GM18498 (cell line): ENCODE results near the gene GALC.

ENCODE experiments used
- ATAC-seq: cut with Tn5 transposase; IDR thresholded peaks from one replicate; pipeline ENCODE4 v1.9.1; 2021; ENCODE audit warnings: mild to moderate bottlenecking, moderate library complexity; ENCODE audit not compliant: unreplicated experiment

The GALC gene

DNA sequence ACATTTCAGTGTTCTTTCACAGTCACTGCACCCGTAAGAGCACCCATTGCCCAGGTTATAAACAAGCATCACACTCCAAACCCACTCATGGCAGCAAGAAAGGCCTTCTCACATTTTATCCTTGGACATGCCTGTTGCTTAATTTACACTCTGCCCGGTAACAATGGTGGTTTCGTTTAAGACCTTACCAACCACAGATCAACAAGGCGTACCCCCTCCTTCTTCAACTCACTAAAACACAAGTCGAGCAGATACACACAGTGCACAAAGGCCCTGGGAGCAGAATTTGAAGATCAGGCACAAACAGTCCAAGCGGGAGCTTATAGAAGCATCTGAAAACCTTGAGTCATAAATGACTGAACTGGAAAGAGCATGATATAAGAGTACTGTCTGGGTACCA is 98.1 kb downstream of the GALC start:
- ATAC-seq, result no peak

DNA sequence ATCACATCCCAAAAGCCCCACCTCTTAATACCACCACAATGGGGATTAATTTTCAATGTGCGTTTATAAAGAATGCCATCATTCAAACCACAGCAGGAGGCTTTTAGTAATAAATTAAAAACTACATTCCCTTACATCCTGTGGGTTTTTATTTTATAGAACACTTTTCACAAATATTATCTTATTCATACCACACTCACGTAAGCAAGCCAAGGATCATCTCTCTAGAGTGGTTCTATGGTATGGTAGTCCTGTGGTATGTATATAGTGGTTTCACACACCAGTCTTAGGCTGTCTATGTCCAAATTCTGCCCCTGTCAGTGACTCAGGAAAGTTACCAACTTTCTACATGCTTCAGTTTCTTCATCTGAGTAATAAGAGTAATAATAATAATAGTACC is 100.2 kb downstream of the GALC start:
- ATAC-seq, result no peak

DNA sequence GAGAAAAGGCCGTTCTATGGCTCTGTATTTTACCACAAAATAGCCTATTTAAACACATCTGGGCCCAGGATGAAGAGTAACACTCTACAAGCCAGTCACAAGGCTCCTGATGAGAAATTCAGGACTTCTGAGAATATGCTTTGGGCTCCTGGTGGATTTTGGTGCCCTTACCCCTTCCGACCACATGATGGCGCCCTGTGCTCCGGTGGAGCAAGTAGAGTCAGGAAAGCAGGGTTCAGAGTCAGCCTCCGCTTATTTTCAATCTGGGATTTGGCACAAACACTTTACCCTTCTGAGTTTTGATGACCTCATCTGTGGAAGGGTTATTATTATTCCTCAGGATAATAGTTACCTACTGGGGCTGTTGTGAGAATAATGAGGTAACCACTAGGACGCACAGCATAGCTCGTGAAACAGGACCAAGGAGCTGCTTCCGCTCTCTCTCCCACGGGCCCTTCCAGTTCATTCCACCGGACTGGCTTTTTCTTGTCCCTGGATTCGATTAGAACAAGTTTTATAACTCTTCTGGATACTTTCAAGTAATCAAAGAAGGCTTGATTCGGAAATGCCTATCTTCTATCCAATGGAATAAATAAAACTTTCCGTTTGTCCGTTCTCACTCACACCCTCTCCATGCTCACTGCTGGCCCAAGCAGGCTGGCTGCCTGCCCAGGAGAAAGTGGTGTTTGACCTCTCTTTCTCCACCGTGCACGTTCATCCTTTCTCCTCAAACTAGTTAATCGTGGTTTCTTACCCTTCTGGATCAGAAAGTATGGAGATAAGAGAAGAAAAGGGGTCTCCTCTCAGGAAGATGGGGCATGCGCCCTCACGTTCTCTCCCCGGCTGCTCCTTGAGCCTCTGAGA is 104.6 kb downstream of the GALC start:
- no peak for ATAC-seq

DNA sequence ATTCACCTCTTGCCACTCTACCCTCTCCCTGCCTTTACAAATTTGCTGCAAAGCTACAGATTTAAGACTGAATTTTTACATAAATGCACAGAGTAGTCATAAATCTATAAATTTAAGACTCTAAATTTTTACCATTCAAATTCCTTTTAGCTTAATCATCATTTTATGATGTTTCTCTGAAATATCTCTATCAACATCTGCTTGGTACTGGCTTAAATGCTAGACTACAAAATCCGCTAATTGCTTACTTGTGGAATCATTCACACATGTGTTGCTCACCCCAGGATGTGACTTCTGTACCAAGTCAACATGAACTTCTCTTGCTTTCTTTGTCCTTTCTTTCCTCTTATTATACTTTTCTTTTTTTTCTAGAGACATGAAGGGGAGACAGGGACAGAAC is 109.2 kb downstream of the GALC start:
- ATAC-seq, result no peak
